K562 (cell line): ENCODE measurements around the gene ABCB9. TPM values are rescaled to one million over a fixed set of nuclear protein-coding genes. Genes with fewer than 3 reads are reported as not detected.
A peak's percentile ranks its signal among the peaks of the same experiment; 100 is the strongest.

ENCODE experiments used
- CEBPZ ChIP-seq: fragments of 150-350 bp; IDR thresholded peaks from 2 replicates; pipeline ENCODE4 v1.6.1; 2014; ENCODE audit warnings: low read depth, mild to moderate bottlenecking, low read length, borderline replicate concordance
- CSDE1 ChIP-seq, 2 experiments: fragments of 450-650 bp; IDR thresholded peaks; 2 replicates each; pipeline ENCODE4 v1.6.1; 2016; ENCODE audit warnings: mild to moderate bottlenecking in 1 of 2
- HDAC3 ChIP-seq: fragments of 450-650 bp; IDR thresholded peaks from 2 replicates; pipeline ENCODE4 v1.6.1; 2018; ENCODE audit warnings: borderline replicate concordance, mild to moderate bottlenecking, moderate library complexity; ENCODE audit not compliant: partially characterized antibody
- KAT7 ChIP-seq: sonication (generic); formaldehyde crosslinking; IDR thresholded peaks from 2 replicates; pipeline ENCODE4 v1.8.0; 2022; ENCODE audit warnings: missing genetic modification reagents, mild to moderate bottlenecking, borderline replicate concordance
- NFIC ChIP-seq: fragments of 450-650 bp; IDR thresholded peaks from 2 replicates; pipeline ENCODE4 v1.6.1; 2017; ENCODE audit warnings: mild to moderate bottlenecking, inconsistent platforms
- ZBTB40 ChIP-seq, 2 experiments: fragments of 450-650 bp in 1 of 2; sonication (generic) in 1 of 2; formaldehyde crosslinking in 1 of 2; IDR thresholded peaks; 2 replicates each; pipeline versions ENCODE4 v1.7.1 to v1.9.0; 2016 to 2022; ENCODE audit warnings: inconsistent platforms in 1 of 2, mild to moderate bottlenecking in 1 of 2, missing genetic modification reagents in 1 of 2
- polyA plus RNA-seq, 8 experiments: library from polyadenylated mRNA; depleted of rRNA in 4 of 8; stranded (reverse) in 5 of 8; unstranded in 3 of 8; fragments of >200 nt; fragmentation: Nextera tagmentation in 2 of 8; fragmentation: Illumina TruSeq in 1 of 8; extraction: Ambion mirVana in 2 of 8; extraction: Trizol in 1 of 8; gene quantifications; 2 replicates each; pipeline versions ENCODE4 v1.2.1 to v1.2.3, GENCODE V29; 2011 to 2014; ENCODE audit warnings: inconsistent platforms in 1 of 8, missing spikeins in 1 of 8
- total RNA-seq, 7 experiments: library from RNA; depleted of rRNA in 6 of 7; stranded (reverse); fragments of >200 nt in 6 of 7; fragmentation: Illumina TruSeq in 2 of 7; extraction: Trizol in 2 of 7; gene quantifications; 2 replicates each; pipeline versions ENCODE4 v1.2.1 to v1.2.3, GENCODE V29; 2011 to 2021; ENCODE audit warnings: low replicate concordance in 1 of 7
- TF ChIP-seq, protein P1 (sequence below): sonication (generic); formaldehyde crosslinking; IDR thresholded peaks from 2 replicates; pipeline ENCODE4 v1.8.0; 2022; ENCODE audit warnings: missing genetic modification reagents, mild to moderate bottlenecking, borderline replicate concordance
- TF ChIP-seq, protein P2 (sequence below): sonication (generic); formaldehyde crosslinking; IDR thresholded peaks from 2 replicates; pipeline ENCODE4 v1.8.0; 2022; ENCODE audit warnings: mild to moderate bottlenecking, missing genetic modification reagents

ABCB9 gene
- total and polyA plus RNA-seq, 9 of the 15 experiments (the other 6 are each of a cell fraction or from before 2014, with no cell fraction given), result 0.20 to 12.6 (median 6.2) TPM

- TF ChIP-seq, protein P1, sequence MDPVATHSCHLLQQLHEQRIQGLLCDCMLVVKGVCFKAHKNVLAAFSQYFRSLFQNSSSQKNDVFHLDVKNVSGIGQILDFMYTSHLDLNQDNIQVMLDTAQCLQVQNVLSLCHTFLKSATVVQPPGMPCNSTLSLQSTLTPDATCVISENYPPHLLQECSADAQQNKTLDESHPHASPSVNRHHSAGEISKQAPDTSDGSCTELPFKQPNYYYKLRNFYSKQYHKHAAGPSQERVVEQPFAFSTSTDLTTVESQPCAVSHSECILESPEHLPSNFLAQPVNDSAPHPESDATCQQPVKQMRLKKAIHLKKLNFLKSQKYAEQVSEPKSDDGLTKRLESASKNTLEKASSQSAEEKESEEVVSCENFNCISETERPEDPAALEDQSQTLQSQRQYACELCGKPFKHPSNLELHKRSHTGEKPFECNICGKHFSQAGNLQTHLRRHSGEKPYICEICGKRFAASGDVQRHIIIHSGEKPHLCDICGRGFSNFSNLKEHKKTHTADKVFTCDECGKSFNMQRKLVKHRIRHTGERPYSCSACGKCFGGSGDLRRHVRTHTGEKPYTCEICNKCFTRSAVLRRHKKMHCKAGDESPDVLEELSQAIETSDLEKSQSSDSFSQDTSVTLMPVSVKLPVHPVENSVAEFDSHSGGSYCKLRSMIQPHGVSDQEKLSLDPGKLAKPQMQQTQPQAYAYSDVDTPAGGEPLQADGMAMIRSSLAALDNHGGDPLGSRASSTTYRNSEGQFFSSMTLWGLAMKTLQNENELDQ (CRISPR knock-in tag), result no peak
- TF ChIP-seq KAT7 (CRISPR knock-in tag), result 0 out of 2 replicates have a peak, but pooled peaks have one; percentile 23
- peak; percentile 40 for TF ChIP-seq HDAC3
- no peak for TF ChIP-seq NFIC
- no peak for TF ChIP-seq CEBPZ
- peak; percentile 99 for TF ChIP-seq ZBTB40 (IDR thresholded peaks at IDR 0.05)
- TF ChIP-seq ZBTB40 (CRISPR knock-in tag; IDR thresholded peaks at IDR 0.05), result no peak
- TF ChIP-seq, protein P2, sequence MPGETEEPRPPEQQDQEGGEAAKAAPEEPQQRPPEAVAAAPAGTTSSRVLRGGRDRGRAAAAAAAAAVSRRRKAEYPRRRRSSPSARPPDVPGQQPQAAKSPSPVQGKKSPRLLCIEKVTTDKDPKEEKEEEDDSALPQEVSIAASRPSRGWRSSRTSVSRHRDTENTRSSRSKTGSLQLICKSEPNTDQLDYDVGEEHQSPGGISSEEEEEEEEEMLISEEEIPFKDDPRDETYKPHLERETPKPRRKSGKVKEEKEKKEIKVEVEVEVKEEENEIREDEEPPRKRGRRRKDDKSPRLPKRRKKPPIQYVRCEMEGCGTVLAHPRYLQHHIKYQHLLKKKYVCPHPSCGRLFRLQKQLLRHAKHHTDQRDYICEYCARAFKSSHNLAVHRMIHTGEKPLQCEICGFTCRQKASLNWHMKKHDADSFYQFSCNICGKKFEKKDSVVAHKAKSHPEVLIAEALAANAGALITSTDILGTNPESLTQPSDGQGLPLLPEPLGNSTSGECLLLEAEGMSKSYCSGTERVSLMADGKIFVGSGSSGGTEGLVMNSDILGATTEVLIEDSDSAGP (CRISPR knock-in tag), result no peak
- TF ChIP-seq CSDE1 (IDR thresholded peaks at IDR 0.05), result no peak
Observed at GRCh38 chr12:122974274-122974891, 8.1 kb upstream of the ABCB9 start (continued).
